Measurements from ENCODE around the gene RUBCNL.
A peak's percentile ranks its signal among the peaks of the same experiment; 100 is the strongest.

RUBCNL gene

GRCh38 chr13:46401432-46401831 lies 14.4 kb upstream of the RUBCNL start:
- no peak for TF ChIP-seq CTCF (conservative IDR thresholded peaks at IDR 0.05; ENCODE audit: control insufficient read depth, insufficient read depth, low read depth, low read length)
- H3K4me3 ChIP-seq (ENCODE audit: control insufficient read depth, low read depth, low read length) = no peak overlapping the region
- no peak for DNase-seq (ENCODE audit: low read depth)

- peak; percentile 36 for DNase-seq (ENCODE audit: low read depth)
- no peak overlapping the region for H3K4me3 ChIP-seq (ENCODE audit: control insufficient read depth, low read depth, low read length)
- no peak for TF ChIP-seq CTCF (conservative IDR thresholded peaks at IDR 0.05; ENCODE audit: control insufficient read depth, insufficient read depth, low read depth, low read length)
Observed at GRCh38 chr13:46396341-46396740, 9.3 kb upstream of the RUBCNL start.

GRCh38 chr13:46392967-46393366 lies 5.9 kb upstream of the RUBCNL start:
- no peak for TF ChIP-seq CTCF (conservative IDR thresholded peaks at IDR 0.05; ENCODE audit: control insufficient read depth, insufficient read depth, low read depth, low read length)
- no peak for DNase-seq (ENCODE audit: low read depth)
- no peak overlapping the region for H3K4me3 ChIP-seq (ENCODE audit: control insufficient read depth, low read depth, low read length)

GRCh38 chr13:46389457-46390451 lies 2.7 kb upstream of the RUBCNL start:
- no peak overlapping the region for H3K4me3 ChIP-seq (ENCODE audit: control insufficient read depth, low read depth, low read length)
- no peak for DNase-seq (ENCODE audit: low read depth)
- no peak for TF ChIP-seq CTCF (conservative IDR thresholded peaks at IDR 0.05; ENCODE audit: control insufficient read depth, insufficient read depth, low read depth, low read length)

GRCh38 chr13:46388846-46389245 lies 1.8 kb upstream of the RUBCNL start:
- H3K4me3 ChIP-seq (ENCODE audit: control insufficient read depth, low read depth, low read length) = no peak overlapping the region
- no peak for TF ChIP-seq CTCF (conservative IDR thresholded peaks at IDR 0.05; ENCODE audit: control insufficient read depth, insufficient read depth, low read depth, low read length)
- no peak for DNase-seq (ENCODE audit: low read depth)

GRCh38 chr13:46388308-46388707 lies 1.3 kb upstream of the RUBCNL start:
- no peak overlapping the region for H3K4me3 ChIP-seq (ENCODE audit: control insufficient read depth, low read depth, low read length)
- no peak for TF ChIP-seq CTCF (conservative IDR thresholded peaks at IDR 0.05; ENCODE audit: control insufficient read depth, insufficient read depth, low read depth, low read length)
- no peak for DNase-seq (ENCODE audit: low read depth)
